ENCODE data around the gene ENDOV.
"Not testable (repeated sequence)": the region's sequence is repeated elsewhere in the genome, so short reads cannot be mapped to it uniquely, and the experiment has no call there.

The ENDOV gene

GRCh38 chr17:80388601-80389000 lies 26.4 kb upstream of the ENDOV start:
- no peak for DNase-seq

DNA sequence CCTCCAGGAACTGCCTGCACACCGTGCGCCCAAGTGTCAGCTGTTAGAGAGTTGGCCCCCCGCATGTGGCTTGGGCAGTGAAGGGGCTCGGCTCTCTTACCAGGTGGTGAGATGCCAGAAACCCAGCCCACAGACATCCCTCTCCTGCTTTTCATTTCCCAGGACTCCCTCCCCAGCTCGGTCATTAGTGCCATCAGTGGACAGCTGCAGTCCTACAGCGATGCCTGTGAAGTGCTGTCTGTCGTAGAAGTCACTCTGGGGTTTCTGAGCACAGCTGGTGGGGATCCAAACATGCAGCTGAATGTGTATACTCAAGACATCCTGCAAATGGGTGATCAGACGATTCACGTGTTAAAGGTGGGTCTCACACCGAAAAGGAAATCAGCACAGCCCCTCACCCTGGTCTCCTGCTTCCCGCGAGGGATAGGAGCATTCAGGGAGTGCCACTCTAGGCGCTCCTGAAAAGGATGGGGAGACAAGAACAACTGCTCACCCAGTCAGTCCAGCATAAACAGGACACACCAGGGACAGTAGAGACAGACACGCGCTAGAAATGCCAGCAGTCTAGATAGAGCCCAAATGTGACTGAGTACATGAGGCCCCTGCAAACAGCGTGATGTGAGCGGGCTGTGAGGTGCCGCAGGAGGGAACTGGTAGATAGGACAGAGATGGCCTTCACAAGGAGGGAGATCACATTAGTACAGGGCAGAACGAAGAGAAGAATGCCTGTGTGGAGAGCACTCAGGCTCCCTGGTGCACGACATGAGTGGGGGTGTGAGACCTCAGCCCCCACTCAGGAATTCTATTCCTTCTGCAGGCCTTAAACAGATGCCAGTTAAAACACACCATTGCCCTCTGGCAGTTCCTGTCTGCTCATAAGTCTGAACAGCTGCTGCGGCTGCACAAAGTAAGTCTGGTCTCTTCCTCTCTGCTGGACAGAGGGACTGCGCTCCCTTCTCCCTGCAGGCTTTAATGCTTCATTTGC lies 25.7 kb upstream of the ENDOV start:
- no peak for DNase-seq

DNA sequence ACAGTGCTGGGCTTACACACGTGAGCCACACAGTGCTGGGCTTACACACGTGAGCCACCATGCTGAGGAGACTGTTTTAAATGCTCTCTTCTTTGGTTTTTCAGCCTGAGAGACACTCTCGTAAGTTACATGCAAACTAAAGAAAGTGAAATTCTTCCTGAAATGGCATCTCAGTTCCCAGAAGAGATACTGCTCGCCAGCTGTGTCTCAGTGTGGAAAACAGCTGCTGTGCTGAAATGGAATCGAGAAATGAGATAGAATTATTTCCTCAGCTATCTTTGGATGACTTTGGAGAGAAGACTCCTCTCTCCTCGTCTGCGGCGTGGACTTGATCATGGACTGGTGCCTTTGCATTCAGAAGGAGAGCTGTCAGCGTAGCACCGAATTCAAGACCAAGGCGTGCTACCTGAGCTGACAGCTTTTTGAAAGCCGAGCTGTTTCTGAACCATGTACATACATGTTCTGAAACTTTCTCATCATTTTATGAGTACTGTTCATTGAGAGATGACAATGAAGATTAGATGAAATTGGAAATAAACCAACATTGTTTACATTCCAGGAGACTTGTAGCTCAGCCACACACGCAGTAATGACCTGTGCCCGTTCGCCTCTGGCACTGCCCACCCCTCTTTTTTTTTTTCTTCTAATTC lies 21.6 kb upstream of the ENDOV start:
- DNase-seq = no peak

- no peak for DNase-seq
These were observed 21.0 kb upstream of the ENDOV start for GRCh38 chr17:80393961-80394360.

DNA sequence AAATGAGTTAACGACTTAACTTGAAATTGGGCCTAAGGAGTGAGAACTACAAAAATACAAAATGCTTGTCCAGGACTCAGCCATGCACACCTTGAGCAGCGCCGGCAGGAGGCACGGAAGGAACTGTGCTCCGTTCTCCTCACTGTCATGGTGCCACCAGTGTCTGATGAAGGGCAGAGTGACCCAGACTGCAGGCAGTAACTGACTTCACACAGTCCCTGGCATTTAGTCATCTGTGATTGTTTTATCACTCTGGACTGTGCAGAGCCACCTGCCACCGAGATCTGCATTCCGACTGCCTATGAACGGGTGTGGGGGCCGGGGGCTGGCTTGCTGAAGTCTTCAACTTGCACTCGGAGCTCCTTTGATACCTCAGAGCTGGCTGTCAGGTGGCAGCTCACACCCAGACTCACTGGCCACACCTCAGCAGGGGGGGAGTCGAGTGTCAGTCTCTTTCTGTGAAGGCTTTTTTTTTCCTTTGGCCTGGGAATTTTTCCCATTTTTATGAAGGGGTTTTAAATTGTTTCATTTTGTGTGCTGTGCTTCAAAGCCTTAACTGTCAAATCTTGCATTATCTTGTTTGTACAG lies 20.2 kb upstream of the ENDOV start:
- no peak for DNase-seq

DNA sequence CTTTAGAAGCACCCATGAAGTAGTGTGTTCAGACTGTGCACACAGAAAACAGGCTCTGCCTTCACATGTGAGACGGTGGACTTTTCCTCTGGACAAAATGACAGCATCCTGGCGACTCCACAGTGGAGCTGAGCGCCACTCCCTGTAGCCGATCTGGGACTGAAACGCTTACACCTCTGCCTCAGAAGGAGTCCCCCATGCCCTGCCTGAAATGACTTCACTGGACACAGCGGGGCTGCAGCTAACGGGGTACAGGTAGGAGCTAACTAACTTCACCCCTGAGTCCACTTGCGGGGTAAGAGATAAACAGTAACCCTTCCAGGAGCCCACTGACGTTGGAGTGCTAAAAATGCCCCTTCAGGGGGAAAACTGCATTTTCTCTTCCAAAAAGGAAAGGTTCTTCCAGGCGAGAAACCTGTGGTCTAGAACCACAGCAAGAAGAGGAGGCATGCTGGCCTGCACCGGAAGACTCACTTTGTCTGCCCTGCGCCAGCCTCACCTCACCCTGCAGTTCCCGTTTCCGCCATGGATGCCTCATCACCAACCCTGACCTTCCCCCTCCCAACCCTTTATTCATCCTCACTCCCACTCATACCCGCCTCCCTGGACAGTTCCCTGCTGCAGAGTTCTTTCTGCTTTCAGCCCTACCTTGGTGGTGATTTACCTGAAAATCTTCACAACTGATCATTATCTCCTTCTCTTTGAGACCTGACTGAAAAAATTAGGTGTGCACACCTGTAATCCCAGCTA lies 19.4 kb upstream of the ENDOV start:
- DNase-seq = no peak

GRCh38 chr17:80396157-80397033 lies 18.6 kb upstream of the ENDOV start:
- DNase-seq = no peak

DNA sequence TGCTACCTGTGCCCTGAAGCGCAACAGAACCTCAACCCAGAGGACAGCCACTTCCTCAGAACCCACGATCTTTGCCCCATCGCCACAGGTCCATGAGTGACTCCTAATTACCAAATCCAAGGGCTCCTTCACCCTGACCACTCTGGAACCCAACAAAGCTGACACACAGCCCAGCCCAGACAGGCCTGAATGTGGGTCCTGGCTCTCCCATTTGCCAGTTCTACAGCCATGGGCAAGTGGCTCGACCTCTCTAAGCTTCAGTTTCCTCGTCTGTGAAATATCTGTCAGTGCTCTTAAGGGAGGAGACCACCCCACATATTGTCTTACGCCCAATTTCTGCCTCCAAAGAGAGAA lies 18.0 kb upstream of the ENDOV start:
- DNase-seq = no peak

- DNase-seq = no peak
These were observed 17.3 kb upstream of the ENDOV start for GRCh38 chr17:80397686-80398085.

DNA sequence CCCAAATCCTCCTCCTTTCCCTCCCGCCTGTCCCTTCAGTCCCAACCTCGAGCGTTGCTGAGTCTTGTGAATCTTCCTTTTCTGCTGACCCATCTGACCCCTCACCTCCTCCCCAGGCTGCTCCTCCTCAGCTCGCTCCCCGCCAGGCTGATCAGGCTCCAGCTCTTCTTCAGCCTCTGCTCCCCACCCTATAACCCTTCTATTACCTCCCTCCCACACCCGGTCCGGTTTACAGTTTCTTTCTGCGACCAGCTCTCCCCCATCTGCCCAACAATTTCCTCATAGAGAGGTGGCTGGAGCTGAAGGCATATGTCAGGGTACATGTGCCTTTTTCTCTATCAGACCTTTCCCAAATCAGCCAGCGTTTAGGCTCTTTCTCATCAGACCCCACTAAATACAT lies 13.9 kb upstream of the ENDOV start:
- DNase-seq = not testable (repeated sequence)

DNA sequence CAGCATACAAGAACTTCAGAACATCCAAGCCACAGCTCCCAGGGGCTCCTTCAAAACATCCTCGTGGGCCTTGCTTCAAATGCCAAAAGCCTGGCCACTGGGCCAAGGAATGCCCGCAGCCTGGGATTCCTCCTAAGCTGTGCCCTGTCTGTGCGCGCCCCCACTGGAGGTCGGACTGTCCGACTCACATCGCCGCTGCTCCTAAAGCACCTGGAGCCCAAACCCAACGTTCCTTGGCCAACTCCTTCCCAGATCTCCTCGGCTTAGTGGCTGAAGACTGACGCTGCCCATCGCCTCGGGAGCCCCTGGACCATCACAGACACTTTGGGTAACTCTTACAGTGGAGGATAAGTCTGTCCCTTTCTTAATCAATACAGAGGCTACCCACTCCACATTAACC lies 12.9 kb upstream of the ENDOV start:
- DNase-seq = not testable (repeated sequence)

DNA sequence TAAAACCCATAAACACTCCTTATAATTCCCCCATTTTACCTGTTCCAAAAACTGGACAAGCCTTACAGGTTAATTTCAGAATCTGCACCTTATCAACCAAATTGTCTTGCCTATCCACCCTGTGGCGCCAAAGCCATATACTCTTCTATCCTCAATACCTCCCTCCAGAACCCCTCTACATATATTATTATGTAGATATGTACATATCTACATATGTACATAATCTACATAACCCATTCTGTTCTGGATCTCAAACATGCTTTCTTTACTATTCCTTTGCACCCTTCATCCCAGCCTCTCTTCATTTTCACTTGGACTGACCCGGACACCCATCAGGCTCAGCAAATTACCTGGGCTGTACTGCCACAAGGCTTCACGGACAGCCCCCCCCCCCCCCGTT lies 12.0 kb upstream of the ENDOV start:
- no peak for DNase-seq

DNA sequence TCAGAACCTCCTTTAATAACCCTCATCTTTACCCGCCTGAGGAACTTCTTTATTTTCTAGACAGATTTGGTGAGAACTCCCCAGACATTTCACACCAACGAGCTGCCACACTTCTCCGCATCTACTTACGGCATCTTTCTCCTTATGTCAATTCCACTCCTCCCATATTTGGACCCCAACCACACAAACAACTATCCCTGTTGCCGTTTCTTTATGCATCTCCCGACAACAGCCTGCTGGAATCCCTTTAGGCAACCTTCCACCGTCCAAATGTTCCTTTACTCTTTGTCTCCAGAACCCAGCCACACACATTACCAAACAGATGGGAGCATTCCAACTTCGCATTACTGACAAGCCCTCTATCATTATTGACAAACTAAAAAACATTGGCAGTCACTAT lies 8.8 kb upstream of the ENDOV start:
- DNase-seq = no peak

GRCh38 chr17:80407917-80408316 lies 7.0 kb upstream of the ENDOV start:
- not testable (repeated sequence) for DNase-seq

- DNase-seq = no peak
These were observed 6.1 kb upstream of the ENDOV start for GRCh38 chr17:80408872-80409271.

DNA sequence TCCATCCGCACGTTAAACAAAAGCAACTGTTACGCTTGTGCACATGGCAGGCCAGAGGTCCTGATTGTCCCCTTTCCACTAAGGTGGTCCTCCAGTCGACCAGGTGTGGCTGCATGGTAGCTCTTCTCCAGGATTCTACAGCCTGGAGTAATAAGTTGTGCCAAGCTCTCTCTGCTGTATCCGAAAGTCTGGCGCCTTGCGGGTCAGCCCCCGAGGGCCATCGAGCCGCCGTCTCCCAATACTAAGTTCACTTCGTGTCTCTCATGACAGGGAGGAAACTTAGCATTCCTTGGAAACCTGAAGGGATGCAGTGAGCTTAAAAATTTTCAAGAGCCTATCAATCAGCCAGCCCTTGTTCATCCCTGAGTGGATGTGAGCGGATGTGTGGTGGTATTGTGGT lies 5.3 kb upstream of the ENDOV start:
- DNase-seq = no peak

- not testable (repeated sequence) for DNase-seq
These were observed 4.4 kb upstream of the ENDOV start for GRCh38 chr17:80410441-80411087.

GRCh38 chr17:80413771-80414507 lies 1.0 kb upstream of the ENDOV start:
- DNase-seq = no peak

DNA sequence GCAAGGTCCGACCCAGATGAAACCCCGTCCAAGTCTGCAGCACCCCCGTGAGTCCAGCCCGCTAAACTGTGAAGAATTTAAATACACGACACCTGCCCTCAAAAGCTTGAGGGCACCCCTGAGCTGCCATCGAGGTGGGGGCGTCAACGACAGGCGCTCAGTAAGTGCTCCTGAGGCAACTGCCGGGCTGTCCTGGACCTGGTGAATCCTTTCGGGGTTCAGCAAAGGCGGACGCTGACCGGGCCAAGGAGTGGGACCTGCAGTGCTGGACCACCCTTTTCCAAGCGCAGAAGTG lies 512 bp upstream of the ENDOV start:
- no peak for DNase-seq

GRCh38 chr17:80415626-80416137 lies 715 bp downstream of the ENDOV start:
- DNase-seq = no peak

All from NCI-H510A (cell line).